ENCODE results near the gene FBLN2.
A peak's percentile ranks its signal among the peaks of the same experiment; 100 is the strongest.

FBLN2 gene

GRCh38 chr3:13582366-13583250 lies 33.7 kb downstream of the FBLN2 start:
- no peak for DNase-seq (ENCODE audit: low read depth)

- no peak for DNase-seq (ENCODE audit: low read depth)
Observed at GRCh38 chr3:13583251-13584180, 34.6 kb downstream of the FBLN2 start.

GRCh38 chr3:13584427-13584891 lies 35.5 kb downstream of the FBLN2 start:
- no peak for DNase-seq (ENCODE audit: low read depth)

GRCh38 chr3:13584901-13585300 lies 36.0 kb downstream of the FBLN2 start:
- no peak for DNase-seq (ENCODE audit: low read depth)

- DNase-seq (ENCODE audit: low read depth), result no peak
Observed at GRCh38 chr3:13587442-13587841, 38.5 kb downstream of the FBLN2 start.

- no peak for DNase-seq (ENCODE audit: low read depth)
Observed at GRCh38 chr3:13588221-13588701, 39.3 kb downstream of the FBLN2 start.

GRCh38 chr3:13588993-13589392 lies 40.1 kb downstream of the FBLN2 start:
- no peak for DNase-seq (ENCODE audit: low read depth)

- DNase-seq (ENCODE audit: low read depth), result no peak
Observed at GRCh38 chr3:13590841-13591520, 42.1 kb downstream of the FBLN2 start.

- DNase-seq (ENCODE audit: low read depth), result no peak
Observed at GRCh38 chr3:13593615-13594014, 44.7 kb downstream of the FBLN2 start.

- no peak for DNase-seq (ENCODE audit: low read depth)
Observed at GRCh38 chr3:13594146-13594545, 45.2 kb downstream of the FBLN2 start.

- DNase-seq (ENCODE audit: low read depth), result no peak
Observed at GRCh38 chr3:13594991-13595421, 46.1 kb downstream of the FBLN2 start.

GRCh38 chr3:13595485-13595884 lies 46.6 kb downstream of the FBLN2 start:
- no peak for DNase-seq (ENCODE audit: low read depth)

GRCh38 chr3:13596426-13597205 lies 47.7 kb downstream of the FBLN2 start:
- DNase-seq (ENCODE audit: low read depth), result no peak

GRCh38 chr3:13597661-13598060 lies 48.7 kb downstream of the FBLN2 start:
- no peak for DNase-seq (ENCODE audit: low read depth)

GRCh38 chr3:13598201-13598600 lies 49.3 kb downstream of the FBLN2 start:
- DNase-seq (ENCODE audit: low read depth), result no peak

- peak; percentile 44 for DNase-seq (ENCODE audit: low read depth)
Observed at GRCh38 chr3:13598926-13599886, 50.3 kb downstream of the FBLN2 start.

GRCh38 chr3:13599887-13600450 lies 51.0 kb downstream of the FBLN2 start:
- no peak for DNase-seq (ENCODE audit: low read depth)

GRCh38 chr3:13600950-13601691 lies 52.2 kb downstream of the FBLN2 start:
- DNase-seq (ENCODE audit: low read depth), result peak; percentile 55

GRCh38 chr3:13601692-13602080 lies 52.8 kb downstream of the FBLN2 start:
- no peak for DNase-seq (ENCODE audit: low read depth)

All from GM04504 (cell line).